Brain microvascular endothelial cell (primary cell): Measurements from ENCODE around the gene SDHB.
A peak's percentile ranks its signal among the peaks of the same experiment; 100 is the strongest.

Experiments
- DNase-seq: peaks from one replicate; pipeline ENCODE4 v3.0.0-alpha.2; 2020
- H3K27ac ChIP-seq: fragments of 250-450 bp; sonication (Bioruptor Pico); 2 replicates; pipeline ENCODE4 v1.5.1; 2020; ENCODE audit warnings: mild to moderate bottlenecking, moderate library complexity
- H3K27me3 ChIP-seq: fragments of 250-450 bp; sonication (Bioruptor Pico); replicated peaks from 2 replicates; pipeline ENCODE4 v1.5.1; 2020; ENCODE audit warnings: mild to moderate bottlenecking
- H3K36me3 ChIP-seq: fragments of 250-450 bp; sonication (Bioruptor Pico); replicated peaks from 2 replicates; pipeline ENCODE4 v1.5.1; 2020; ENCODE audit warnings: mild to moderate bottlenecking
- H3K4me3 ChIP-seq: 2 replicates; pipeline ENCODE4 v1.5.1; 2011; ENCODE audit warnings: low read depth, mild to moderate bottlenecking, control low read depth, low read length, moderate library complexity
- in situ Hi-C: cut with HindIII; loops from 2 replicates; pipeline ENCODE4 v1.10.0; 2017; ENCODE audit warnings: low sequenced_read_pairs, low pct_ligation_motif_present
- TF ChIP-seq, protein P1 (sequence below): IDR thresholded peaks from 2 replicates; pipeline ENCODE4 v1.5.1; 2011; ENCODE audit warnings: low read depth, mild to moderate bottlenecking, moderate library complexity, low read length, control low read depth, inconsistent platforms; ENCODE audit errors: missing control alignments

Gene SDHB

DNA sequence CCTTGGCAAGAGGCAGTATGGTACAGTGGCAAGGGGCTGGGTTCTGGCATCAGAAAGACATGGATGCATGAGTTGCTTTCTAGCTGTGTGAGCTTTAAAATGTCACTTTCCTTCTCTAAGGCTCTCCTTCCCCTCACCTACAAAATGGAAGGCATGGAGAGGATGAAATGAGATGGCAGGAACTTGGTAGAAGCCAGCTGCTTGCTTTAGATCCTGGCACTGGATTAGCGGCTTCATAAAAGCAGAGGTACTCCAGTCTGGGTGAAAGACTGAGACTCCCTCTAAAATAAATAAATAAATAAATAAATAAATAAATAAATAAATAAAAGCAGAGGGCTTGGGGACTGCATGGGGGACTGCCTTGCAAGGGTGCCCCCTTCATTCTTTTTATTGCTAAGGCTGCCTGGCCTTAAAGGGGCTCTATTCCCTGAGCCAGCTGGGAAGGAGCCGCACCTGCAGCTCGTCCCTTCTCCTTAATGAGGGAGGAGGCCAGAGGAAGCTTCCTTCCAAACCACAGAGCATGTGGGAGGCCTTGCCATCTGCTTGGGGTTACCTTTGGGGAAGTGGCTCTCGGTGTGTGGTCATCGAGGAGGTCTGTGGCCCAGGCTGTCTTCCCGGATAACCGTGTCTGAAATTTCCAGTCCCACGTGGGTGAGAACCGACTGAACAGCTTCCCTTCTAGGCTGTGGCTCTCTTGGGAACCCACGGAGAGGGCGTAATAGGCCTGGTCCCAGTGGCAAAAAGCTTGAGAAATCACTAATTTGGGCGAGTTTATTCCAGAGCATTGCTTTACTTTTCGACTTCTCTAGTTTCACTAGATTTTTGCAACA is 40.1 kb downstream of the SDHB start:
- in situ Hi-C loops, result no loop called here
- no peak overlapping the region for H3K27ac ChIP-seq
- DNase-seq, result no peak
- TF ChIP-seq, protein P1, sequence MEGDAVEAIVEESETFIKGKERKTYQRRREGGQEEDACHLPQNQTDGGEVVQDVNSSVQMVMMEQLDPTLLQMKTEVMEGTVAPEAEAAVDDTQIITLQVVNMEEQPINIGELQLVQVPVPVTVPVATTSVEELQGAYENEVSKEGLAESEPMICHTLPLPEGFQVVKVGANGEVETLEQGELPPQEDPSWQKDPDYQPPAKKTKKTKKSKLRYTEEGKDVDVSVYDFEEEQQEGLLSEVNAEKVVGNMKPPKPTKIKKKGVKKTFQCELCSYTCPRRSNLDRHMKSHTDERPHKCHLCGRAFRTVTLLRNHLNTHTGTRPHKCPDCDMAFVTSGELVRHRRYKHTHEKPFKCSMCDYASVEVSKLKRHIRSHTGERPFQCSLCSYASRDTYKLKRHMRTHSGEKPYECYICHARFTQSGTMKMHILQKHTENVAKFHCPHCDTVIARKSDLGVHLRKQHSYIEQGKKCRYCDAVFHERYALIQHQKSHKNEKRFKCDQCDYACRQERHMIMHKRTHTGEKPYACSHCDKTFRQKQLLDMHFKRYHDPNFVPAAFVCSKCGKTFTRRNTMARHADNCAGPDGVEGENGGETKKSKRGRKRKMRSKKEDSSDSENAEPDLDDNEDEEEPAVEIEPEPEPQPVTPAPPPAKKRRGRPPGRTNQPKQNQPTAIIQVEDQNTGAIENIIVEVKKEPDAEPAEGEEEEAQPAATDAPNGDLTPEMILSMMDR, result no peak
- H3K4me3 ChIP-seq, result no peak overlapping the region
- no peaks in the 10 kb centered on the region for H3K27me3 ChIP-seq
- H3K36me3 ChIP-seq, result peaks cover 8% of the 10 kb centered on the region

DNA sequence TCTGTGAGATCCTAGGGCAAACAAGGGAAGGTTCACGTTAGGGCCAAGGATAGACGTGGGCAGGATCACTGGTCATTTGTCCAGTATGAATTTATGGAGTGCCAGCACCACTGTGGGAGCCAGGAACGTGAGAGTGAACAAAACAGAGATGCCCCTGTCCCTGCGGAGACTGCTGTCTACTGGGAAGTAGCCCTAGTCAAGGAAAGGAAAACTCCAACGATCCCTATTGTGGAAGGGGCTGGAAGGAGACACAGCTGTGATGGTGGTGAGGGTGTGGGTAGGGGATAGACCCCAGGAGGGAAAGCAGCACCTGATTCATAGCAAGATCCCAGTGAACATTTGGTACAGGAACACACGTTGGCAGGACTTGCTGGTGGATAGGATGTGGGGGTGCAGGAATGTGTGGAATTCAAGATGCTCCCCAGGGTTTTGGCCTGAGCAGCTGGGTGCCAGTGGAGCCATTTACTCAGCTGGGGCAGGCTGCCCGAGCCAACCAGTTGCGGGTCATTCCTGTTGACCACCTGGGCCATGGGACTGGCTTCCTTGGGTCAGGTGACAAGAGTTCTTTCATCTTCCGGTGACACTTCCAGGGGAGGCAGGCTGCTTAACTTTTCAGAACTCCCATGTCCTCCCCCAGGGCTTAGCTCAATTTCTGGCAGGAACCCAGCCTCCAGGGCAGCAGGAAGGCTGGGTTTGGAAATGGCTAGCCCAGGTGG is 40.9 kb downstream of the SDHB start:
- in situ Hi-C loops, result no loop called here
- no peak overlapping the region for H3K4me3 ChIP-seq
- no peak for DNase-seq
- H3K27ac ChIP-seq, result no peak overlapping the region
- peaks cover 2% of the 10 kb centered on the region for H3K36me3 ChIP-seq
- no peaks in the 10 kb centered on the region for H3K27me3 ChIP-seq
- TF ChIP-seq, protein P1, result no peak

DNA sequence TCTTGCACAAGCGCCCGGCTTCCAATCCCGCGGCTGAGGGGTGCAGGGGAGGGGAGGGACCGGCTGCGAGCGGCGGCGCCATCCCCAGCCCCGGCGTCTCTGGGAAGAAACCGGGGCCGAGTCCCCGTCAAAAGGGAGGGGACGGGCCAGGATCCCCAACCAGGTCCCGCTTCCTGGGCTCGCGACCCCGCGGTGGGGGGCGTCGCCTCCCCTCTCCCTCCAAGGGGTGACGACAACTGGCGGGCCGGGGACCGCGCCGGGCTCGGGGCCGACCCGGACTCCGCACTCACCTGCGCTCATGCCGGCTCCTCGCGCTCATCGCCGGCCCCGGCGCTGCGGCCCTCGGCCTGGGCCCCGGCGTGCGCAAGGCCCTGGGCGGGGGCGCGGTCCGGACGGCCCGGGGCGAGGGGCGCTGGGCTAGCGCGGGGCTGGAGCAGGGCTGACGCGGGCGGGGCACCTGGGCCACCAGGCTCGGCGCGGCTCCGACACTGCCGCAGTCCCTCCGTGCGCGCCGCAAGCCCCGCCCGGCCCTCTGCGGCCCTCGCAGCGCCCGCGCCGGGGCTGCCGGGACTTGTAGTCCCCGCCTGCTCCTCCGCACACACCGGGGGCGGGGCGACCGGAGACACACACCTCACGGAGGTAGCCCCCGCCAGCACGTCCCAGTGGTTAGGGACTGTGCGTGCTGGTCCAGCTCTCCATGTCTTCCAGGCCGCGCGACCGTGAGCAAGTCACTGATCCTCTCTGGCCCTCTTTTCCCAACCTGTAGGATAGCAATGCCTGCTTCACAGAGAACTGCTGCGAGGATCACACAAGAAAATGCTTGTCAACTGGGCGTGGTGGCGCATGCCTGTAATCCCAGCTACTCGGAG is 42.2 kb downstream of the SDHB start, which contains the start of gene ATP13A2:
ATP13A2 (minus strand) TSS at position 490 of the 869 bp plus-strand sequence; CDS start at position 300, 190 bp downstream.
- in situ Hi-C loops, result no loop called here
- no peak within 1 kb of the TSS for H3K27ac ChIP-seq
- H3K27me3 ChIP-seq, result no peaks in the 10 kb centered on the region
- no peaks in the 10 kb centered on the region for H3K36me3 ChIP-seq
- TF ChIP-seq, protein P1, result no peak
- H3K4me3 ChIP-seq, result peak within 1 kb of the TSS; percentile 72
- peak; percentile 43 for DNase-seq

DNA sequence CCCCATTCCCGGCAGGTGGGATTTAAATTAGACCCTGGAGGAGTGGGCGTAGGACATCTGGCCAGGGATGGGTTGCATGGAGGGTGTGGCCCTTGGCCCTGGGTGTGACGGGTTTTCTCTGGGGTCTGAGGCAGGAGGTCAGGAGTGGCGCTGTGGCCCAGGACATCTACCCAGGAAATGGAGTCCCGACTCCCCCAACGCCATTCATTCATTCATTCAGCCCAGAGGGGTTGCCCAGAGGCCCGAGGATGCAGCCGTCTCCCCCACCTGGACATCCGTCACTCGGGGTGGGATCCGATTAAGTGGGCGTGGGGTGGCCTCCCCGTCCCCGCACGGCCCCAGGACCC is 42.8 kb downstream of the SDHB start:
- TF ChIP-seq, protein P1, result no peak
- Histone ChIP-seq H3K36me3 (no peaks in the 10 kb centered on the region), H3K4me3 (peak overlapping the region; percentile 72), H3K27ac (no peak overlapping the region), H3K27me3 (no peaks in the 10 kb centered on the region)
- DNase-seq, result no peak
- in situ Hi-C loops, result no loop called here

DNA sequence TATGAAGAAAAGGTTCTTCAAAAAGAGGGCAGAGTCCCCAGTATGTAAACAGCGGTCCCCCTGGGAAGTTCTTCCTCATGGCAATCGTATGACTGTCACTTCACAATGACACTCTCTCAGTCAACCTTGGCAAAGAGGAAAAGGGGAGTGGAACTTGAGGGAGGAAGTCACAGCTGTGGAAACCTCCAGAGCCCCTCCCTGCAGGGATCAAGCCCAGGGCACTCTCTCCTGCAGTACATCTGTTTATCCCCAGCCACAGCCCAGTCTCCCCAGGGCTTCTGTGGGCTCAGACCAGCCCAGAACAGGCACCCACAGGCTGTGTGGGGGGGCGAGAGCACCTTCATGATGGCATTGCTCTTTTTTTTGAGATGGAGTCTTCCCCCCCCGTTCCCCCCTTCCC is 44.1 kb downstream of the SDHB start:
- H3K4me3 ChIP-seq, result no peak overlapping the region
- no peak overlapping the region for H3K27ac ChIP-seq
- TF ChIP-seq, protein P1, result no peak
- in situ Hi-C loops, result no loop called here
- H3K27me3 ChIP-seq, result no peaks in the 10 kb centered on the region
- no peak for DNase-seq
- H3K36me3 ChIP-seq, result peaks cover 8% of the 10 kb centered on the region
